ENCODE data around the gene COBLL1. TPM values are rescaled to one million over a fixed set of nuclear protein-coding genes. Genes with fewer than 3 reads are reported as not detected.

Gene COBLL1
- total and polyA plus RNA-seq, 8 donors: 18.0 to 74.5 (median 61.7) TPM

- no peak for TF ChIP-seq CTCF (IDR thresholded peaks at IDR 0.05)
- Histone ChIP-seq H3K9me3 (no peaks in the 10 kb centered on the region), H3K4me3 (no peak overlapping the region), H3K4me1 (peaks cover 28 to 37% (median 33%) of the 10 kb centered on the region in 3 donors), H3K27ac (peak overlapping the region in 1 of 4 donors; percentile 62), H3K27me3 (no peaks in the 10 kb centered on the region), H3K36me3 (no peaks in the 10 kb centered on the region)
- WGBS, 2 donors: 71 to 79% methylated on average over 2 of the region's 2 CpGs
- FAIRE-seq (no peak), ATAC-seq (no peak), DNase-seq (no peak)
- intact Hi-C loops (cut with DNase I): loop anchor here in 1 of 3 donors (10.0 kb wide), 1 partner anchor 69 kb away; no protein-coding TSS in a partner anchor
Observed at GRCh38 chr2:164755952-164756351, 85.7 kb downstream of the COBLL1 start.

- peaks cover 28 to 34% (median 33%) of the 10 kb centered on the region in 3 donors for H3K4me1 ChIP-seq
- ATAC-seq (peak in 1 of 4 donors; percentile 26), DNase-seq (no peak), FAIRE-seq (no peak)
- no peak for TF ChIP-seq CTCF (IDR thresholded peaks at IDR 0.05)
- H3K9me3 ChIP-seq: no peaks in the 10 kb centered on the region
- H3K36me3 ChIP-seq: no peaks in the 10 kb centered on the region
- intact Hi-C loops (cut with DNase I): loop anchor here in 2 of 3 donors (5.0 to 10.0 kb wide), 2 partner anchors 70 to 83 kb away; no protein-coding TSS in a partner anchor
- no peaks in the 10 kb centered on the region for H3K27me3 ChIP-seq
- no peak overlapping the region for H3K27ac ChIP-seq
- WGBS, 2 donors: 86 to 96% methylated on average over 10 of the region's 10 CpGs
- H3K4me3 ChIP-seq: no peak overlapping the region
Observed at GRCh38 chr2:164754157-164755093, 87.2 kb downstream of the COBLL1 start.

DNA sequence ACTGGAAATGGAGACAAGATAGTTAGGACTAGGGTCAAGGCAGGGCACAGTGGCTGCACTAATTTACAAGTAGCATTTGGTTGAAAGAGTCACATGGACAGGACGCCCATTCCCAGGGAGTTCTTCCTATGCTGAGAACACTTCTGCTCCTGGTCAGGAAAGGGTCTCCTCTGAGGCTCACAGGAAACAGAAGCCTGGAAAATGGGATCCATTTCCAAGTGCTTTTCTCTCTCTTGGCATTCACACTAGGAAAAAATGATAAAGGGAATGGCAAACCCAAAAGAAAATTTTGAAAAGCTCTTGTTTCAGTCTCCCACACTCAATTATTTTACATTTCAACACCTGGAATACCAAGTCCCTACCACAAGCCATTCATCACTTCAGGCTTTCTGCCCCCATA is 88.7 kb downstream of the COBLL1 start:
- no peak for DNase-seq
- ATAC-seq: no peak
- H3K27me3 ChIP-seq: no peaks in the 10 kb centered on the region
- no peak overlapping the region for H3K27ac ChIP-seq
- H3K4me1 ChIP-seq: peaks cover 28 to 32% (median 31%) of the 10 kb centered on the region in 3 donors
- H3K4me3 ChIP-seq: no peak overlapping the region
- intact Hi-C loops (cut with DNase I): loop anchor here in 2 of 3 donors (5.0 to 10.0 kb wide), 2 partner anchors 72 to 84 kb away; no protein-coding TSS in a partner anchor
- TF ChIP-seq CTCF (IDR thresholded peaks at IDR 0.05): no peak
- no peak for FAIRE-seq
- H3K36me3 ChIP-seq: no peaks in the 10 kb centered on the region
- no peaks in the 10 kb centered on the region for H3K9me3 ChIP-seq
- WGBS, 2 donors: 93 to 100% methylated on average over 1 of the region's 1 CpG

GRCh38 chr2:164747783-164748433 is 93.7 kb downstream of the COBLL1 start:
- Histone ChIP-seq H3K27me3 (no peaks in the 10 kb centered on the region), H3K36me3 (no peaks in the 10 kb centered on the region), H3K4me1 (peaks cover 24 to 48% (median 38%) of the 10 kb centered on the region in 3 donors), H3K4me3 (no peak overlapping the region), H3K27ac (no peak overlapping the region), H3K9me3 (no peaks in the 10 kb centered on the region)
- WGBS, 2 donors: 48 to 52% methylated on average over 3 of the region's 3 CpGs
- intact Hi-C loops (cut with DNase I): loop anchor here in 1 of 3 donors (10.0 kb wide), 1 partner anchor 167 kb away; no protein-coding TSS in a partner anchor
- FAIRE-seq (peak; percentile 26), DNase-seq (no peak), ATAC-seq (peak in 2 of 4 donors; percentile 22 to 30)
- TF ChIP-seq CTCF (IDR thresholded peaks at IDR 0.05): no peak

Data from pancreas (tissue), 10 donors.